Cardiac fibroblast (primary cell): ENCODE results near the gene TPM4.

Experiments used
- DNase-seq, 2 donors: peaks; one replicate each; pipeline versions ENCODE4 v3.0.0 to v3.0.0-alpha.2; 2010; ENCODE audit warnings: low read depth in 2 of 2
- H3K4me3 ChIP-seq, 2 donors: replicated peaks in 1 of 2; 1 replicate in 1 of 2; 2 replicates in 1 of 2; pipeline ENCODE4 v1.5.1; 2011; ENCODE audit warnings: low read depth in 2 of 2, low read length in 2 of 2, mild to moderate bottlenecking in 2 of 2, moderate library complexity in 1 of 2
- TF ChIP-seq, protein P1 (sequence below): IDR thresholded peaks from one replicate; pipeline ENCODE4 v1.5.1; 2011; ENCODE audit warnings: low read depth, mild to moderate bottlenecking, low read length, inconsistent platforms

The TPM4 gene

DNA sequence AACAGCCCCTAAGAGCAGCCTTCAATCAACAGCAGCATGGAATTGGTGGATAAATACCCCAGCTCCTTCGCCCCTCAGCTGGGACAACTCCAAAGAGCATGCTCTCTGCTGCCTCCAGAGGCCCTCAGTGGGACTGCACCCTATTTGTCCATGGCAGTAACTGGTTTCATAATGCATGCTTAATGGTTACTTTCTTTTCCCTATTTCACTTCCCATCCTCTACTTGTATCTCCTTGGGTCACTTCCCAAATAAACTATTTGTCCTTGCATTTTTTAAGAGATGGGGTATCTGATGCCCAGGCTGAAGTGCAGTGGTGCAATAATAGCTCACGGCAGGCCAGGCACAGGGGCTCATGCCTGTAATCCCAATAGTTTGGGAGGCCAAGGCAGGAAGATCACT, 13.5 kb upstream of the TPM4 start:
- H3K4me3 ChIP-seq: no peak overlapping the region
- TF ChIP-seq, protein P1, sequence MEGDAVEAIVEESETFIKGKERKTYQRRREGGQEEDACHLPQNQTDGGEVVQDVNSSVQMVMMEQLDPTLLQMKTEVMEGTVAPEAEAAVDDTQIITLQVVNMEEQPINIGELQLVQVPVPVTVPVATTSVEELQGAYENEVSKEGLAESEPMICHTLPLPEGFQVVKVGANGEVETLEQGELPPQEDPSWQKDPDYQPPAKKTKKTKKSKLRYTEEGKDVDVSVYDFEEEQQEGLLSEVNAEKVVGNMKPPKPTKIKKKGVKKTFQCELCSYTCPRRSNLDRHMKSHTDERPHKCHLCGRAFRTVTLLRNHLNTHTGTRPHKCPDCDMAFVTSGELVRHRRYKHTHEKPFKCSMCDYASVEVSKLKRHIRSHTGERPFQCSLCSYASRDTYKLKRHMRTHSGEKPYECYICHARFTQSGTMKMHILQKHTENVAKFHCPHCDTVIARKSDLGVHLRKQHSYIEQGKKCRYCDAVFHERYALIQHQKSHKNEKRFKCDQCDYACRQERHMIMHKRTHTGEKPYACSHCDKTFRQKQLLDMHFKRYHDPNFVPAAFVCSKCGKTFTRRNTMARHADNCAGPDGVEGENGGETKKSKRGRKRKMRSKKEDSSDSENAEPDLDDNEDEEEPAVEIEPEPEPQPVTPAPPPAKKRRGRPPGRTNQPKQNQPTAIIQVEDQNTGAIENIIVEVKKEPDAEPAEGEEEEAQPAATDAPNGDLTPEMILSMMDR: peak; percentile 98
- peak in 1 of 2 donors; percentile 61 for DNase-seq

DNA sequence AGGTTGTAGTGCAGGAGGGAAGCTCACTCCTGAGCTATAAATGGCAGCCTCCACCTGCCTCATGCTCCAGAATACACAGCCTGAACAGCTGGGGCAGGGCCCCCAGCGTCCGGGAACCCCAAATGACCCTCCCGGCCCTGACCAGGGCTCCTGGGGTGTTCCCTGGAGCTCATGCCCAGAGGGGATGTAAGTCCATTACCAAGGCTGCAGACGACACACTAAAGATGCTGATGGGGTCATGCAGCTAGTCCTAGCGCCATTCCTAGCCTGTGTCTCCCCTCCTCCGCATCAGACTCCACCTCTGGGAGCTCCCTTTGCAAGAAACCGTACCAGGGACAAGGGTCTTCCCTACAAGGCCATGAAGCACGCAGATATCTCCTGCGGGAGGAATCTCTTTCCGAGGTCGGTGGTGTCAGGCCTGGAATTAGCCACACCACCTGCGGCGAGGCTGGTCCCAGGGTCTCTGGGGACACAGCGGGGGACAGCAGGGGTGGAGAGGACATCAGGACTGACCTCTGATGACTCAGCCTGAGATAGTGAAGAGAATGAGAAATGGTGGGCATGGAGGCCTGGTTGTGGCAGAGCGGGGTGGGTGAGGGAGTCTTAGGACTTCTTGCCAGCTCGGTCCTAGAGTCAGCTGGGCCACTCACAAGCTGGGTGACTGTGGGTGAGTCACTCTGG, 11.9 kb upstream of the TPM4 start:
- TF ChIP-seq, protein P1: no peak

DNA sequence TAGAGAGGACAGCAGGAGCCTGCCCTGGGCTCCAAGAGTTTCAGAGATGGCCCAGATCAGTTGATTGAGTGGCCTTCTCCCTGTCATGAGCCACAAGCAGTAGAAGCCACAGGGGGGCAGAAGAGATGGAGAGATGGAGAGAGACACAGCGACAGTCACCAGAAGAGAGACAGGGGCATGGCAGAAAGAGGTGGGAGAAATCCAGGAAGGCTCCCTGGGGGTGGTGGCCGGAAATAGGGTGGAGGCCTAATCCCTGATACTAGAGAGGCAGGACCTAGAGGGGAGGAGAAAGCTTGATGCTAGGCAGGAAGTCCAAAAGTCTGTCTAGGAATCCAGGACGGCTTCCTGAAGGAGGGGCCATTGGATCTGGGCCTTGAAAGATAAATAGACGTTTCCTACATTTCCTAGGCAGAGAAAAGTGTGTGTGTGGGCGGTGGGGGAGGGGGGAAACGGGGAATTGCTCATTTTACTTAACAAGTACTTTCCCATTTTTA, 9.6 kb upstream of the TPM4 start:
- no peak overlapping the region for H3K4me3 ChIP-seq
- TF ChIP-seq, protein P1: peak; percentile 19
- peak; percentile 80 to 85 for DNase-seq

More for the DNA sequence above, 11.9 kb upstream of the TPM4 start:
- DNase-seq: no peak
- no peak overlapping the region for H3K4me3 ChIP-seq

DNA sequence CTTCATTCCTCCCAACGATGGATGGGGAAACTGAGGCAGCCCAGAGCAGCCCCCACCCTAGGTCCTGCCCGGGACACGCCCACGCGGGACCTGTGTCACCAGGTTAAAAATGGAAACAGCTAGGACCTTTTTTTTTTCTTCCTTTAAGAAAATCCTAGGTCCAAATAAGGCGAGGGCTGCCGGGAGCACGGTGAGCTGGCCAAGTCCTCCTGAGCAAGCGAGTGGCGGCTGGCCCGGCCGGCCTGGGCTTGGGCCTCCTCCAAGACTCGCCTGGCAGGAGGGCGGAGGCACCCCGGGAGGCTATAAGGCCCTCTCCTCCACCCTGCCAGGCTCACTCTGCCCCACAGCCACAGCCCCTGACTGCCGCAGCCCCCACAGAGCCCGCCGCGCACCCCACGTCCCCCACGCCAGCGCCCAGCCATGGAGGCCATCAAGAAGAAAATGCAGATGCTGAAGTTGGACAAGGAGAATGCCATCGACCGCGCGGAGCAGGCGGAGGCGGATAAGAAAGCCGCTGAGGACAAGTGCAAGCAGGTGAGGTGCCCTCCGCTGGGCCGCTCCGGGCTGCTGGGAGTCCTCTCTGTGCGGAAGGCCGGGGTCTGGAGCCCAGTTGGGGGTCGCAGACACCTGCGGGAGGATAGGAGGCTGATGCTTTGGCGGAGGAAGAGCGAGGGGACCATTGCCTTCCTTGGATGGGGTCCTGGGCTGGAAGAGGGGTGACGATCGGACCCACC, 8.9 kb upstream of the TPM4 start:
- TF ChIP-seq, protein P1: no peak
- H3K4me3 ChIP-seq: peak overlapping the region; percentile 38 to 48
- peak; percentile 90 to 94 for DNase-seq

DNA sequence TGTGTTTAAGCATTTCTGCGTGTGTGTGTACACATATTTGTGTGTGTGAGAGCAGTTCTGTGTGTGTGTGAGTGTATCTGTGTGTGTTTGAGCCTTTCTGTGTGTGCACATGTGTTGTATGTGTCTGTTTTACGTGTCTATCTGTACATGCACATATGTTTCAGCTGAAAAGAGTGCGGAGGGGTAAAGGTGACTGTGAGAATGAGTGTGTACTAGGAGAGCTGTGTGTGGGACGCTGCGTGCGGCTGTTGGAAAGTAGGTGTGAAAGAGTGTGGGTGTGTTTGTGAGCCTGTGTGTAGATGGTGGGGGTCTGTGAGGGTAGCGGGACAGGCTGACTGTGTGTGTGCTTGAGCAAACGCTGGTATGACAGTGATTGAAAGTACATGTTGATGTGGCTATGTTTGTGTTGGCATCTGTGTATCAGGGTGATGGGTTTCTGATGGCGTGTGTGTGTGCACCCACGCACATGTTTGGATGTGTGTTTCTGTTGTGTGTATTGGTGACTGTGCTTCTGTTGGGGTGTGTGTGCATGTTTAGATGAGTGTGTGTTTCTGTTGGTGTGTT, 7.5 kb upstream of the TPM4 start:
- peak overlapping the region; percentile 38 to 48 for H3K4me3 ChIP-seq

DNA sequence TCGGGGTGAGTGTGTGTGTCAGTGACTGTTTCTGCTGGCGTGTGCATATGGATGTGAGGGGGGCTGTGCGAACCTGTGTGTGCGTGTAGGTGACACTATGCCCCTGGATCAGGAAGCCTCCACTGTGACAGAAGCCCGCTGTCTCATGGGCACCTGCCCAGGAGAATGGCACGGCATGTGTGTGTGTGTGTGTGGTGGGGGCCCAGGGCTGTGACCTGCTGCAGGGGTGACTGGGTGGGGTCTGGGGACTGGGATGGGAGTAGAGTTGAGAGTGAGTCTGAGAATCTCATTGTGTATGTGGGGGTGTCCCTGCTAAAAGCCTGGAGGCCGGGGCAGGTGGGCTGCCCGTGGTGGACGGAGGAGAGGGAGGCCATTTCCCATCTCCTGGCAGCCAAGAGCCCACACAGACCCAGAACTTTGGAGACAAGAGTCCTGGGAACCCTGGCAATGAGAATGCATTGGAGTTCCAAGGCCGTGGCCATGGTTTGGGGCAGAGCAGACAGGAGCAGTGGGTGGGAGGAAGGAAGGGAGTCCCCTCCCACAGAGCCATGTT, 6.4 kb upstream of the TPM4 start:
- no peak for DNase-seq
- H3K4me3 ChIP-seq: peak overlapping the region in 1 of 2 donors; percentile 0

More for the DNA sequence above, 7.5 kb upstream of the TPM4 start:
- TF ChIP-seq, protein P1: no peak
- no peak for DNase-seq

More for the DNA sequence above, 6.4 kb upstream of the TPM4 start:
- TF ChIP-seq, protein P1: no peak
